Naive thymus-derived CD8-positive, alpha-beta T cell (primary cell): ENCODE measurements around the gene PPP3CA. TPM values are rescaled to one million over a fixed set of nuclear protein-coding genes. Genes with fewer than 3 reads are reported as not detected.

ENCODE experiments used
- ATAC-seq, 2 donors: fragments of 150-1000 bp; cut with Tn5 transposase in 1 of 2; sonication (Bioruptor Pico), chemical (Tn5 transposase) in 1 of 2; 1 replicate in 1 of 2; 2 replicates in 1 of 2; pipeline ENCODE4 v1.10.0; 2021; ENCODE audit warnings: mild to moderate bottlenecking in 2 of 2, moderate library complexity in 2 of 2
- POLR2A ChIA-PET: fragments of 350-600 bp; sonication (Branson Sonifier 250); formaldehyde crosslinking; loops from one replicate; lab custom pipeline; 2021; ENCODE audit warnings: antibody characterized with exemption; lab: Charles Lee
- DNase-seq, 10 donors: peaks; one replicate each; pipeline versions ENCODE4 v3.0.0 to v3.0.0-alpha.2; 2020 to 2022
- H3K27ac Mint-ChIP-seq, 10 donors: one replicate each; pipeline ENCODE4 v1.8.0; 2020 to 2022; ENCODE audit warnings: mild to moderate bottlenecking in 10 of 10, mixed read lengths in 10 of 10, moderate library complexity in 4 of 10, inconsistent platforms in 1 of 10
- H3K27me3 Mint-ChIP-seq, 5 donors: one replicate each; pipeline ENCODE4 v1.8.0; 2021 to 2022; ENCODE audit warnings: mixed read lengths in 5 of 5
- H3K36me3 Mint-ChIP-seq, 3 donors: one replicate each; pipeline ENCODE4 v1.8.0; 2020 to 2022; ENCODE audit warnings: mixed read lengths in 3 of 3, mild to moderate bottlenecking in 2 of 3, inconsistent platforms in 1 of 3
- H3K4me1 Mint-ChIP-seq, 4 donors: one replicate each; pipeline ENCODE4 v1.8.0; 2021 to 2022; ENCODE audit warnings: mixed read lengths in 4 of 4
- H3K4me3 Mint-ChIP-seq, 10 donors: one replicate each; pipeline ENCODE4 v1.8.0; 2020 to 2022; ENCODE audit warnings: mild to moderate bottlenecking in 10 of 10, mixed read lengths in 10 of 10, moderate library complexity in 6 of 10, inconsistent platforms in 1 of 10
- H3K9me3 Mint-ChIP-seq, 9 donors: one replicate each; pipeline ENCODE4 v1.8.0; 2020 to 2022; ENCODE audit warnings: mixed read lengths in 9 of 9, mild to moderate bottlenecking in 3 of 9, inconsistent platforms in 1 of 9, moderate library complexity in 1 of 9
- polyA plus RNA-seq, 3 donors: library from polyadenylated mRNA; unstranded; fragments of 300-500 nt; fragmentation: Illumina TruSeq; gene quantifications; one replicate each; pipeline ENCODE4 v1.2.3, GENCODE V29; 2021
- total RNA-seq, 8 experiments: library from RNA in 2 of 8; stranded (reverse) in 2 of 8; gene quantifications; one replicate each; pipeline ENCODE4 v1.2.3 and lab custom pipeline; 2021 to 2026

Gene PPP3CA
- total and polyA plus RNA-seq, 5 experiments from 2014 or later, result 2.8 to 23.7 (median 7.4) TPM

DNA sequence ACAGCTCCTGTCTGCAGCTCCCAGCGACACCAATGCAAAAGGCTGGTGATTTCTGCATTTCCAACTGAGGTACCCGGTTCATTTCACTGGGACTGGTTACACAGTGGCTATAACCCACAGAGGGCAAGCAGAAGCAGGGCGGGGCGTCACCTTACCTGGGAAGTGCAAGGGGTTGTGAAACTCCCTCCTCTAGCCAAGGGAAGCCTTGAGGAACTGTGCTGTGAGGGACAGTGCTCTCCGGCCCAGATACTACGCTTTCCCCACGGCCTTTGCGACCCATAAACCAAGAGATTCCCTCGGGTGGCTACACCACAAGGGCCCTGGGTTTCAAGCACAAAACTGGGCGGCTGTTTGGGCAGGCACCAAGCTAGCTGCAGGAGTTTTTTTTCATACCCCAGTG is 218.9 kb downstream of the PPP3CA start:
- no peak for DNase-seq
- Mint-ChIP-seq H3K4me1 (peaks cover 5 to 66% (median 25%) of the 10 kb centered on the region in 4 donors), H3K27ac (no peak overlapping the region)

DNA sequence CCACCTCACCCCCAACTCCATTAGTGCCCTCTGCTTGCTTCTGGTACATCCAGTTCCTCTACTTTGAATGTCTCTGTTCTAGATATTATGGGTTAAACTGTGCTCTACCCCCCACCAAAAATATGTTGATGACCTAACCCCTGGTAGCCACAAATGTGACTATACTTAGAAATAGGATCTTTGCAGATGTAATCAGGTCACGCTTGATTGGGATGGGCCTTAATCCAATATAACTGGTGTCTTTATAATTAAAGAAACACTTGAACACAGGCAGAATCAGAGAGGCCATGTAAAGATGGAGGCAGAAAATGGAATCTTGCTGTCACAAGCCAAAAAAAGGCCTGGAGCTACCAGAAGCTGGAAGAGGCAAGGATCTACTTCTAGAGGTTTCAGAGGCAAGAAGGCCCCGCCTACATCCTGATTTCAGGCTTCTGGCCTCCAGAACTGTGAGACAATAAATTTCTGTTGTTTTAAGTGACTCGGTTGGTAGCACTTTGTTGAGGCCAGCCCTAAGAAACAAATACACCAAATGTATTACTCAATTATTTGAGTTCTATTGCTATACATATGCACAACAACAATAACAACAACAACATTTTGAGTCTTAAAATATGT is 220.0 kb downstream of the PPP3CA start:
- Mint-ChIP-seq H3K36me3 (peaks cover 0 to 16% (median 5%) of the 10 kb centered on the region in 3 donors), H3K4me3 (no peak overlapping the region), H3K27ac (peak overlapping the region in 2 of 10 donors; percentile 16 to 61), H3K9me3 (peaks cover 0 to 18% (median 10%) of the 10 kb centered on the region in 9 donors), H3K27me3 (no peaks in the 10 kb centered on the region), H3K4me1 (peaks cover 10 to 64% (median 25%) of the 10 kb centered on the region in 4 donors)
- POLR2A ChIA-PET, result no interaction called here
- no peak for DNase-seq
- no peak for ATAC-seq

More for the DNA sequence above, 218.9 kb downstream of the PPP3CA start:
- H3K27me3 Mint-ChIP-seq, result no peaks in the 10 kb centered on the region
- H3K9me3 Mint-ChIP-seq, result peaks cover 0 to 20% (median 10%) of the 10 kb centered on the region in 9 donors
- no peak for ATAC-seq
- POLR2A ChIA-PET, result no interaction called here
- H3K4me3 Mint-ChIP-seq, result no peak overlapping the region
- H3K36me3 Mint-ChIP-seq, result peaks cover 0 to 24% (median 5%) of the 10 kb centered on the region in 3 donors

DNA sequence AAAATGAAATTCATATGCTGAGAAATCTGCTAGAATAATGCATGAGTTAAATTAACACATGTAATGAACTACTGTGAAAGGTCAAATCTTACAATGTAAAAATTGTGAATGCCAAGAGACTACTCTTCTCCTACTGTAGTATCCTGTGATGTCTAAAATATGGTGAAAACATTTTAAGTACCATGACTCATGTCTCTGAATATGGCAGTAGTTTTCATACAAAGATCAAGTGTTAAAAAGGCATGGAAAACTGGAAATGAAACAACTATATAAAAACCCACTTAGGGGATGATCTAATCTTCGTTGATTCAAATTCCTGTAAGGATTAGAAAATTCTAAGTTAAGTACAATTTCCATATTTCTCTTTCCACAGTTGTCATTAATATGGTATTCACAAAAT is 221.3 kb downstream of the PPP3CA start:
- H3K9me3 Mint-ChIP-seq, result peaks cover 0 to 11% (median 6%) of the 10 kb centered on the region in 9 donors
- H3K27me3 Mint-ChIP-seq, result no peaks in the 10 kb centered on the region
- H3K4me3 Mint-ChIP-seq, result no peak overlapping the region
- POLR2A ChIA-PET, result no interaction called here
- no peak overlapping the region for H3K27ac Mint-ChIP-seq
- peaks cover 13 to 54% (median 18%) of the 10 kb centered on the region in 4 donors for H3K4me1 Mint-ChIP-seq
- peaks cover 0 to 9% (median 5%) of the 10 kb centered on the region in 3 donors for H3K36me3 Mint-ChIP-seq
- no peak for DNase-seq
- ATAC-seq, result no peak

DNA sequence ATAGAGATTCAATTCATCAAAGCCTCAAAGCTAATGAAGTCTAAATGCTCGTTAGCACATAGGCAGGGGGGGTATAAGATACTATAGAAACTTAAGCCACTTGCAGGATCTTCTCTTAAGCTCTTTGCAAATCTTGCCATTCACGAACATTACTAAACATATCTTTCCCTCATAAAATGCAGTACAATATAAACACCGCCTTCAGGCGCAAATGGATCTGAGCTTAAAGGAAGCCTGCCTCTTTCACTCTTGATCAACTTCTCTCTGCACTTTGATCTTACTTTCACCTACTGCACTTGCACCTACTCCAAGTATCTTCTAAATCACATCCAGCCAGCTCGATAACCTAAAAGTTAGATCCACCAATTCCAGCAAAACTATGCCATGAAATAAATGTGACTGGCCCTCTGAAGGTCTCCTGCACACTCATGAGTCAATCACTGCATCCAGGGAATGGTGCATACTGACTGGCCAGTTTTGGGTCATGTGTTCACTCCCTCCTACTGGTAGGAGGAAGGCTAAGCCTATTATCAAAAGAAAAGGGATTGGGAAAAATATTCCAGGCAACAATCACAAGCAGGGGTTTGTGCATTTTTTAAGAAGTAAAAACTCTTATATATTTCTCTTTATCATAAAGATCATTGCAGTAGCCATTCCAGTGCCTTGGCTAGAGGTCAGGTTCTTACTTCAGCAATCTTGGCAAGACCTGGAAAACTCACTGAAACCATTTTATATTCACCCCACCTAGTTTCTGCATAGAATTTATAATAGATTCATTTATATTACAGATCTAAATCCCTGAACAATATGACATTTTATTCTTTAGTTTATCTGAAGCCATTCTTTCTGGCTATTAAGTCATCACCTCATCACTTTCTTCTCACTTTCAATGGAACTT is 222.0 kb downstream of the PPP3CA start:
- ATAC-seq (no peak), DNase-seq (no peak)
- Mint-ChIP-seq H3K36me3 (peaks cover 0 to 8% (median 5%) of the 10 kb centered on the region in 3 donors), H3K4me3 (no peak overlapping the region), H3K4me1 (peaks cover 13 to 54% (median 18%) of the 10 kb centered on the region in 4 donors), H3K9me3 (peaks cover 0 to 9% (median 5%) of the 10 kb centered on the region in 9 donors), H3K27me3 (no peaks in the 10 kb centered on the region), H3K27ac (peak overlapping the region in 1 of 10 donors; percentile 1)
- POLR2A ChIA-PET, result no interaction called here

- H3K4me1 Mint-ChIP-seq, result peaks cover 13 to 39% (median 17%) of the 10 kb centered on the region in 4 donors
- no peak overlapping the region for H3K4me3 Mint-ChIP-seq
- H3K27ac Mint-ChIP-seq, result no peak overlapping the region
- peaks cover 0 to 4% (median 0%) of the 10 kb centered on the region in 3 donors for H3K36me3 Mint-ChIP-seq
- POLR2A ChIA-PET, result no interaction called here
- ATAC-seq (no peak), DNase-seq (no peak)
- no peaks in the 10 kb centered on the region for H3K9me3 Mint-ChIP-seq
- no peaks in the 10 kb centered on the region for H3K27me3 Mint-ChIP-seq
These were observed 224.1 kb downstream of the PPP3CA start for GRCh38 chr4:101123231-101123630.

DNA sequence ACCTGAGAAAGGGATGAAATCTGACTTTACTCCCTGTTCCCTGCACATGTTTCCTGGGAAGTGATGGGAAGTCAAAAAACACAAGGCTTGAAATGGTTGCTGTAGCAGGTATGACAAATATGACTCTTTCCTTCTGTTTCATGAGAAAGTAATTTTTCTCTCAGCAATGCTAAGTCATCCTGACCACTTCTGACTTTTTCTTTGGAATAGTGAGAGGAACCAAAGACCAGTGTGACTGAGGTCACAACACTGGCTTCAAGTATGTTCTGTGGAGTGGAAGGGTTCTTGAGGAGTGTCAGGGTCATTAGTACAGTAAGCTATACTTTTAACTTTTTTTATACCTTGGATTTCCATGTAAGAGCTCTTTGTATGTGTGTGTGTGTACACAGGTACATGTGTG is 225.3 kb downstream of the PPP3CA start:
- POLR2A ChIA-PET, result no interaction called here
- Mint-ChIP-seq H3K4me3 (no peak overlapping the region), H3K9me3 (no peaks in the 10 kb centered on the region), H3K36me3 (peaks cover 0 to 4% (median 0%) of the 10 kb centered on the region in 3 donors), H3K27me3 (no peaks in the 10 kb centered on the region), H3K4me1 (peaks cover 13 to 29% (median 14%) of the 10 kb centered on the region in 4 donors), H3K27ac (no peak overlapping the region)
- DNase-seq, result no peak
- no peak for ATAC-seq

GRCh38 chr4:101119141-101119540 is 228.2 kb downstream of the PPP3CA start:
- Mint-ChIP-seq H3K27me3 (no peaks in the 10 kb centered on the region), H3K27ac (no peak overlapping the region), H3K4me1 (peaks cover 0 to 14% (median 9%) of the 10 kb centered on the region in 4 donors), H3K9me3 (peaks cover 0 to 2% (median 0%) of the 10 kb centered on the region in 9 donors), H3K36me3 (no peaks in the 10 kb centered on the region), H3K4me3 (no peak overlapping the region)
- DNase-seq (no peak), ATAC-seq (no peak)
- POLR2A ChIA-PET, result no interaction called here

DNA sequence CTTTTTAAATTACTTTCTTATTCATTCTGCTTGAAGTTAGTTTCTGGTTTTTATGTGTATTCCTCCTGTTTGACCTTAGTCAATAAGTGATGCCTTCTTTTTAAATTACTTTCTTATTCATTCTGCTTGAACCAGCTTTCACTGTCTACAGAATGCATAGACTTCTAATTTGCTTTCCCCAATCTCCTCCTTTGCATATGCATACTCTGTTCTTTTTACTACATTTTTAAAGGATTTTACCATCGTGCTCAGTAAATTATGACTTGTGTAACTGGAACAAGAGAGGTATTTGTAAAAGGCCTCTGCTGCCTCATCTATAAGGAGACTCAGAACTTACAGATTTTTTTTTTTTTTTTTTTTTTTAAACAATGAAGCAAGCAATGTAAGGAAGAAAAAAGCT is 228.7 kb downstream of the PPP3CA start:
- DNase-seq, result no peak
- no peaks in the 10 kb centered on the region for H3K36me3 Mint-ChIP-seq
- peaks cover 0 to 12% (median 9%) of the 10 kb centered on the region in 4 donors for H3K4me1 Mint-ChIP-seq
- H3K27ac Mint-ChIP-seq, result peak overlapping the region in 1 of 10 donors; percentile 12
- H3K27me3 Mint-ChIP-seq, result no peaks in the 10 kb centered on the region
- peaks cover 0 to 2% (median 0%) of the 10 kb centered on the region in 9 donors for H3K9me3 Mint-ChIP-seq
- POLR2A ChIA-PET, result interaction anchor here (0.5 kb wide), 1 partner anchor 111 kb away, joined by 3 read pairs; no protein-coding TSS in a partner anchor
- ATAC-seq, result no peak
- H3K4me3 Mint-ChIP-seq, result no peak overlapping the region

DNA sequence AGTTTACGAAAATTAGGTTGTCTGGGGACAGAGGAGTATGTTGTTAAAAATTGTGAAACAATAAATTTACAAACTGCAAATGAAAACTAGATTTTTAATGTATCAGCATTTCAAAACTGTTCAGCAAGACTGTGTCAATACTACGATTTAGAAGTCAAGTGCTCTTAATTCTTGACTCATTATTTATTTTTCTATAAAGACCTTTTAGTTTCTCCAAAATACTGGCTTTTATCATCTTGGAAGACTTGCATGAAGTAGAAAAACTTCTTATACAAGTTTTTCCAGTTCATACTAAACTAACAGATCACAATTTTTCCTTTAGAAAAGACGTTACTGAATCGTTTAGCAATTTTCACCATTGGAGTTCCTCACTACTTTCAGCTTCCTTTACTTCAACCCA is 231.4 kb downstream of the PPP3CA start:
- POLR2A ChIA-PET, result no interaction called here
- H3K27ac Mint-ChIP-seq, result no peak overlapping the region
- no peaks in the 10 kb centered on the region for H3K27me3 Mint-ChIP-seq
- peaks cover 0 to 5% (median 3%) of the 10 kb centered on the region in 4 donors for H3K4me1 Mint-ChIP-seq
- H3K9me3 Mint-ChIP-seq, result peaks cover 0 to 2% (median 0%) of the 10 kb centered on the region in 9 donors
- H3K4me3 Mint-ChIP-seq, result no peak overlapping the region
- DNase-seq, result no peak
- no peaks in the 10 kb centered on the region for H3K36me3 Mint-ChIP-seq
- no peak for ATAC-seq

DNA sequence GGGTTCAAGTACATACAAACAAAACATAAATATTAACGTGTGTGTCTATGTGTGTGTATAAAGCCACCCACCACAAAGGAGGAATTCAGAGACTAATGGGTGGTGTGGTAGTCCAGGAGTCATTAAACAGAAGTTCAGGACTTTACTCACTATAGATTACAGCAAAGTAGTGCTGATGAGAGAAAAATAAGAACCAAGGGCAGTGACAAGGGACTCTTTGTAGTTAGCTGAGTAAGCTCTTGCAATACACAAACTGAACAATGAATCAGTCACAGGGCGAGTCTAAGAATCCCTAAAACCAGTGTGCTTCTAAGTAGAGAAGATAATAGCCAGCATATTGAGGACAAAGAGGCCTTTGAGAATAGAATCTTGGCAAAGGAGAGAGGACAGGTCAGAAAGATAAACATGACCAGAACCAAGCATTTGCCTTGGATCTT is 232.4 kb downstream of the PPP3CA start:
- POLR2A ChIA-PET, result no interaction called here
- H3K27ac Mint-ChIP-seq, result no peak overlapping the region
- H3K4me3 Mint-ChIP-seq, result no peak overlapping the region
- ATAC-seq (no peak), DNase-seq (no peak)
- peaks cover 0 to 2% (median 0%) of the 10 kb centered on the region in 9 donors for H3K9me3 Mint-ChIP-seq
- H3K36me3 Mint-ChIP-seq, result no peaks in the 10 kb centered on the region
- H3K4me1 Mint-ChIP-seq, result peaks cover 0 to 5% (median 3%) of the 10 kb centered on the region in 4 donors
- H3K27me3 Mint-ChIP-seq, result no peaks in the 10 kb centered on the region

DNA sequence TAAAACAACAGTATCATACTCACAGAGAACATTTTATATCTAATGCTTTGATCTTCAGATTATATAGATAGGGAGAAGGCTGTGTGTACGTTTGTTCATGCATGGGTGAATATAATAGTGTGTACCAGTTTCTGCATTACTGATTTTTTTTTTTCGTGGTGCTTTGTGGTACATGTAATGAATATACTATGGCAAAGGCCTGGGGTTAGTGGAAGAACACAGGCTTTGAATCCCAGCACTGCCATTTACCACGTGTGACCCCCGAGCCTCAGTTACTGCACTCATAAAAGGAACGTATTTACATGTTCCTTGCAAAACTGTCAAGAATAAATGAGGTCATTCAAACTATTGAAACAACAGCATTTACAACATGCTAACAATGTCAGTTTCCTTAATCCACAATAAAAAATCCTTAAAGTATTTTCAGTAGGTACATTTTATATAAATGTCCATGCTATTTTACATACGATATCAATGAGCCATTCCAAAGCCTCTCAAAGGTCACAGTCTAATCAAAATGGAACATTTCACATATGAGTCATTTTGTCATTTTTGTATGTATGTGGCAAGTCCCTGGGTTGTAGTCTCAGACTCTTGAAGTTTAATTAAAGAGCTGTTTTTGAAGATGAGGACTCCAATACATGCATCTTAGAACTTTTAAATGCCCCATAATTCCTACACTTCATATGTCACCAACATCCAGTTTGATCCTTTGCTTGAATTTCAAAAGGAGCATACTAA is 242.8 kb downstream of the PPP3CA start:
- peaks cover 6 to 37% (median 11%) of the 10 kb centered on the region in 3 donors for H3K36me3 Mint-ChIP-seq
- peak overlapping the region in 1 of 10 donors; percentile 44 for H3K27ac Mint-ChIP-seq
- no peaks in the 10 kb centered on the region for H3K27me3 Mint-ChIP-seq
- DNase-seq (no peak), ATAC-seq (no peak)
- peaks cover 10 to 38% (median 16%) of the 10 kb centered on the region in 4 donors for H3K4me1 Mint-ChIP-seq
- POLR2A ChIA-PET, result no interaction called here
- no peaks in the 10 kb centered on the region for H3K9me3 Mint-ChIP-seq
- peak overlapping the region in 1 of 10 donors; percentile 29 for H3K4me3 Mint-ChIP-seq
